Fibroblast of skin of back (primary cell): ENCODE measurements around the gene ACTR5.

ENCODE experiments used
- DNase-seq: peaks from one replicate; pipeline ENCODE4 v3.0.0-alpha.2; 2013

Gene ACTR5

DNA sequence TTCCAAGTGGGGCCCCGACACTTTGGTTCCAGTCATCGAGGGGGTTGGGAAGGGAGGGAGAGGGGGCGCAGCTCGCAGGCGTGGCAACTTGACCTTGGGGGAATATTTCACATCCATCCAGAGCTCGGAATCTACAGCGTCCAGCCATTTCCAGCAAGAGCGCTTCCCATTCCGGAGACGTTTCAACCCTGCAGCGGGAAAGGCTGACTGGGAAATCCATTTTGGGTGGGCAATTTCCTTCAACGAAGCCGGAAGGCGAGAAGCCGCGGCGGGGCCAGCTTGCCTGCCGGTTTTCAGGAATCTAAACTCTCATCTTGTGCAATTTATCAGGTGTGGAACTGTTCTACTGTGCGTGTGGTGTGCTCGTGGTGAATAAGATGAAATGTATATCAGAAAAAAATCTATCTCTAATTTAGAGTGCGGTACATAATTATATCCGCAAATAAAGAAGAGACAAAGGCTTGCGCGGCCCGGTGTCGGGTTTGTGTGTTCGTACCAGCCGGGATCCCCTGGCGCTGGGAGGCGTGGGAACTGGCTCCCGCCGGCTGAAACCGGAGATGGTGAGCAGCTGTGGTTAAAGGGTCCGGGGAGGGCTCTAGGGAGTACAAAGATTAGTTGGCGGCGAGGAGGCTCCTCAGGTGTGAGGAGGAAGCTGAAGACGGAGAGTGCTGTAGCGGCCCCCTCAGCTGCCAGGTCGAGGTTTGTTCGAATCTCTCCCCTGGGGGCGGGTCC lies 19.2 kb upstream of the ACTR5 start:
- no peak for DNase-seq

DNA sequence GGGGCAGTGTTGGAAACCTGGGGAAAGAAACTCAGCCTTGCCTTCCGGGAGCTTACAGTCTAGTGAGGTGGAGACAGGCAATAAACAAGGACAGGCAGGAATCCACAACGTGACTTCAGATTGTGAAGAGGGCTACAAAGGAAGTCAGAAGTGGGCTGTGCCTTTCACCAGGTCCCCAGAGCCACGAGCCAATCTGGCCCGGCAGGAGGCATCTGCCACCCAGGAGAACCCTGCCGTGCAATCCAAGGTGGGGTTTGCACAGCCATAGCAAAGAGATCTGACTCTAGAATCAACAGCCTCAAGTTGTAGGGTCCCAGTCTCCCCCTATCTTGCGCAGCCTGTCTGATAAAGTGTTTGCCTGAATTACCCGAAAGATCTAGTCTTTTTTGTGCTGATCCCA lies 18.5 kb upstream of the ACTR5 start:
- no peak for DNase-seq

DNA sequence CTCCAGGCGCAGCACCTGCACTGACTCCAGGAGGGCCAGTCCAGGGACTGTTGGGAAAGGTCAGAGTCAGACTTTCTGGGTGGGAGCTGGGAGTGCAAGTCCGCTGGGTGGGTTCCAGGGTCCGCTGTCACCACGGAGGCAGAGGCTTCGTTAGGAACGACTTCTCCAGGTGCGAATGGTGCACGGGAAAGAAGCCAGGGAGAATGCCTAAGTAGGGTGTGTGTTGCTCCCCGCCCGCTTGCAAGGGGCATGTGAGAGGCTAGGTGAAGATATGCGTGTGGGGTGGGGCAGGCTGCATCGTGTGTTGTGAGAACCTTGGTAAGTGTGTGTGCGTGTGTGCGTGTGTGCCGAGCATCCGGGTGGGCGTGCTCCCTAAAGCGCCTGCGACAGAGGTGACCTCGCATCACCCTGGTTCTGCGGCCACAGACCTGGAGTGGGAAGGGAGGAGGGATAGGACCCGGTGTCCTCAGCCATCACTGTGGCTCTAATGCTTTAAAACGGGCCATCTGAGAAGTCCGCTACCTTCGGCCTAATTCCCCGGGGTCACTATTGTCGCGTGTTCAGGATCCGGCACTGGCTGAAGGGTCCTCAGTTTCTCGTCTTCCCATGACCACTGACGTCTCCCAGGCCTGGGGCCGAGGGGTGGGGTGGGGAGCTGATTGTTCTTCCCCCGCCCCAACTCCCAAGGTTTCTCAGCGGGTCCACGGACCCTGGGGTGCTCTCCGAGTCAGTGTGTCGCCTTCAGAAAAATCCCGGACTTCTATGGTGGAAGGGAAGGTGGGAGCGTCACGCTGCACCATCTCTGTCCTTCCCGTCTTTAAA lies 17.9 kb upstream of the ACTR5 start:
- DNase-seq = no peak

DNA sequence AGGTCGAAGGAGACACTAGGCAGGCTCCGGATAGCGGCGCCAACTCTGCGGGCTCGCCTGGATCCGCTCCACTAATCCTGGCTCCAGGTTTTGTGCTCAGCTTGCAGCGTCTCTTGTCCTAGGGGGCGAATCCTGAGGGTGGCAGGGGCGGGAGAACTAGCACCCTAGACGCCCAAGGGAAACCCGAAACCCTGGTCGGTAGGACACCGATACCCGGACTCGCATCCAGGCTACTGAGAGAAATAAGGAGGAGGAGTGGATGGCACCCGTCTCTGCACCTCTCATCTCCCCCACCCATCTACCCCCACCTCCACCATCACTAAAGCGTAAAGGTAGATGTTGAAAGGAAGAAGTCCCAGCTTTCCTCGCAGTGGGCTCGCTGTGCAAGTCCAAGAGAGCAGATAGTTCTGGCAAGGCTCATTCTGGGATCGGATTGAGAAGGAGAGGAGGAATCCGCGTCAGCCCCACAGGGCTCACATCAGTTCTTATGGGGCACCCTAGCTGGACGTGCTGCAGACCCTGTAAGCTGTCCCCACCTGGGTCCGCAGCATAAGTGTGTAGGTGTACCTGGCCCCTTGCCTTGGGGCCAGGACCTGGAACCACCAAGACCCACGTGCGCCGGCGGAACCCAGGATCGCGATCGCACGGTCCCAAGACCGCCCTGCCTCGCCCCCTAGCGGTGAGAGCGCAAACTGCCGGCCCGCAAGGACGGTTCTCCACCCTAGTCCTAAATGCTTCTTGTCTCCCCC lies 17.1 kb upstream of the ACTR5 start:
- peak; percentile 56 for DNase-seq

DNA sequence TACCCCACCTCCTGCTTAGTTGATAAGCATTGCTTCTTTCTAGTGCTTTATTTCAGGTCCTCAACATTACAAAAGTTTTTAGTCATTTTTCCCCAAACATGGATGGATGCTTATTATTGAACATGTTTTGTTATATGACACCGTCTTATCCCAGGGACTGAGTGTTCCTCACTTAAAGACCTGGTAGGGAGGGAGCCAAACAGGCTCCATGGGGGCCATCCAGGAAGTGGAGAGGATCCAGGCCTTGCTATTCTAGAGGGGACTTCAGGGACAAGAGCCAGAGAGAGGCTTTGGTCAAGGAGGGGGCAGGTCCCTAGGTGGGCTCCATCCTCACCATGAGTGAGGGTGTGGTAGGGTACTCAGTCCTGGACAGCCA lies 16.5 kb upstream of the ACTR5 start:
- no peak for DNase-seq

DNA sequence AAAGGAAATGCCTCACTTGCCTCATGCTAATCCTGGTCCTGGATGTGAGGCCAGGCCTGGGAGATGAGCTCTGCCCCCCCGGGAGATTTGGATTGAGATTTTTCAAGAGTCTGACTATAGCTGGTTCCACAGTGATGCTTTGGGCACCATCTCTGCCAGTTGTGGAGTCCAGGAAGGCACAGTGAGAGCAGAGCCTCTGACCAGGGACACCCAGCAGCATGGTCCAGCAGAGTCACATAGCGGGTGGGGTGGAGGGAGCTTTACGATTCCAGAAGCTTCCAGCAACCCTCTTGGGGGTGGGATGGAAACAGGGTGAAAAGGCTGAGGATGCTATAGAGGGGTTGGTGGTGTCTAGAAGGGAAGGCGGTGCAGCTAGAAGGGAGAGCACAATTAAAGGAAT lies 15.3 kb upstream of the ACTR5 start:
- DNase-seq = no peak

DNA sequence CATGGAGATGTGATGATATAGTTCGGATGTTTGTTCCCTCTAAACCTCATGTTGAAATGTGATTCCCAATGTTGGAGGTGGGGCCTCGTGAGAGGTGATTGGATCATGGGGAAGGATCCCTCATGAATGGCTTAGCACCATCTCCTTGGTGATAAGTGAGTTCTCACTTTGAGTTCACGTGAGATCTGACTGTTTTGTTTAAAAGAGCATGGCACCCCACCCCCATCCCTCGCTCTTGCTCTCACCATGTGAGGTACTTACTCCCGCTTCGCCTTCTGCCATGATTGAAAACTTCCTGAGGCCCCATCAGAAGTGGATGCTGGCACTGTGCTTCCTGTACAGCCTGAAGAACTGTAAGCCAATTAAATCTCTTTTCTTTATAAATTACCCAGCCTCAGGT lies 13.1 kb upstream of the ACTR5 start:
- DNase-seq = no peak

DNA sequence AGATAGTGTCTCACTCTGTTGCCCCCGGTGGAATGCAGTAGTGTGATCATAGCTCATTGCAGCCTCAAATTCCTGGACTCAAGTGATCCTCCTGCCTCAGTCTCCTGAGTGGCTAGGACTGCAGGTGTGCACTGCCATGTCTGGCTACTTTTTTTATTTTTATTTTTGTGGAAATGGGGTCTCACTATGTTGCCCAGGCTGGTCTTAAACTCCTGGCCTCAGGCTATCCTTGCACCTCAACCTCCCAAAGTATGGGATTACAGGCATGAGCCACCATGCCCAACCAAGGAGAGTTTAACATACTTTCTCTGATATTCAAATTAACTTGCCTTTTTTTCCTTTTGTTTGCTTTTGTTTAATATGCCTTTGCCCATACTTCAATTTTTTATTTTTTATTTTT lies 10.4 kb upstream of the ACTR5 start:
- DNase-seq = no peak

DNA sequence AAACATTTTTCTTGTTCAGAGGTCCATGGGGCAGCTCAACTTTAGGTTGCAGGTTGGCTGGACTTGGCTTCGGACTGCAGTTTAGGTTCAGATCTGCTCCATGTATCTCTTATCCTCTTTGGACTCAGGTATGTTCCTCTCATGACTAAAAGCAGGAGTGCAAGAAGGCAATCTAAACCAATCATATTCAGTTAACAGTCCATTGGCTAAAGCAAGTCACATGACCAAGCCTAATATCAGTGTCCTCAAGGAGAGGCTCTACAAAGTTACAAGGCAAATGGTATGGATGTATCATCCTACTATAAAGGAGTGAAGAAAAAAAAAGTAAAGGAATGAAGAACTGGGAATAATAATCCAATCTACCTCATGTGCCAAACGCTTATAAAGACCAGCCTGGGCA lies 2.5 kb upstream of the ACTR5 start:
- no peak for DNase-seq

DNA sequence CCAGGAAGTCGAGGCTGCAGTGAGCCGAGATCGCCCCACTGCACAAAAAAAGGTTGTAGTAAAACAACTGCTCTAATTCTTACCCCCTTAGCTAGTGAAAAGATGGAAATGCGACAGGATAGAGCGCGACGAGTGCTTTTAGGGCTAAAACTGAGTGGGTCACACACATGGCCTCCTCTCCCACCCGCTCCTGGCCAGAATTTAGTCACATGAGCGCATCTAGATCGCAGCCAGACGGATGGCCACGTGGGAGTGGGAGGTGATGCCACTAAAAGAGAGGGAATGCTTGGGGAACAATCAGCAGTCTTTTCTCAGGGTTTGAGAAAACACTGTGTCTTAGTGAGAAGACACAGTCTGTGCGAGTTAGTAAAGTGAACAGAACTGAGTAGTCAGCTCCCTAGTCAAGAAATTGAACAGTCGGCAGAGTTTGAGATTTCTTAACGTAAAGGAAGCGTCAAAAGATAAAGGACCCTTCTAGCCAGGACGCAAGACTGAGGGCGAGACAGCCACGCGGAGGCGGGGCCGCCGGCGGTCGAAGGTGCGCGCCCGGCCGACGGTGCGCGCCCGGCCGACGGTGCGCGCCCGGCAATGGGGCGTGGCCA lies 664 bp upstream of the ACTR5 start:
- DNase-seq = no peak

DNA sequence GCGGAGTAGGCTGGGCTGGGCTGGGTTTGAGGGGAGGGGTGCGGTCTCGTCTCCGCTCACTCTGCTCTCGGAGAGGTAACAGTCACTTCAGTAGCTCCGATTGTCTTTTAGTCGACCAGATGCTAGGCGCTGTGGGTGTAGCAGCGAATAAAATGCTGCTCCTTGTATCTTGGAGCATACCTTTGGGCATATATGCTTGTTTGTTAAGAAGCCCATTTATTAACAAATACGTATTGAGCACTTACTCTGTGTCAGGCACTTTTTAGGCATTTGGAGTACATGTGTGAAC lies 545 bp downstream of the ACTR5 start:
- DNase-seq = no peak

DNA sequence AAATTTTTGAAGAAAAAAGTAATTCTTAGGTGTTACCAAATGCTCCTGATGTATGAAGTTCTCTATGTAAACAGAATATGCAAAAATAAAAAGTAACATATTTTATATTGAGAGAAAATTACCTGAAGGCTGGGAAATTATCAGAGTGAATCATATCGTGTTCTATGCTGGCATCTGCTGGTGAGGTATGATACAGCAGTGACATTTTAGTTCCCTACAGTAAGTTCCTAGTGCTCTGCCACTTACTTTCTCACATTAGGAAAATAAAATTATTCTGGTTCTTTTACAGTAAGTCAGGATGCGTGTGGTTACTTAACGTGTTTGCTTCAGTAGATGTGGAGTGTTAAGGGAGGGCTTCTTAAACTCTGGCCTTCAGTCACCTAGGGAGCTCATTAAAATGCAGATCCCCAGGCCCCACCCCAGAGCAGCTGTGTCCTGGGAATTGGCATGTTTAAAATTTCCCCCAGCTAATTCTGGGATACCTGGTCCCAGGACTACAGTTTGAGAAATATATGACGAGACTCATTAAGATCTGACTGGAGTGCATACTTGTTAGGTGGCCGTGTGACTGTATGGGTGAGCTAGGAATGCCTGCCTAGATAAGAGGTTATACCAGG lies 3.2 kb downstream of the ACTR5 start:
- peak; percentile 21 for DNase-seq

DNA sequence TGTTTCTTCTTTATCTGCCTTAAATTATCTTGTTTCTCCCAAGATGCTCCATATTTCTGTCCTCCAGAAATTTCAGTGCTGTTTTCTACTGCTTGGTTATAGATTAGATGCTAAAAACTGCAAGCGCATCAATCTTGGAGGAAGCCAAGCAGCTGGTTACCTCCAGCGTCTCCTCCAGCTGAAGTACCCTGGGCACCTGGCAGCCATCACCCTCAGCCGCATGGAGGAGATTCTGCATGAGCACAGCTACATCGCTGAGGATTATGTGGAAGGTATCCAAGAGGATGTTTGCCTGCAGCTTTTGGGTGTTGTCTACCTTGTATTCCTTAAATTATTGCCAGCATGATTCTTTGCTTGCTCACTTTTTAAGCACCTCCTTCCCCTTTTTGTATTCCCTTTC lies 3.8 kb downstream of the ACTR5 start:
- no peak for DNase-seq

DNA sequence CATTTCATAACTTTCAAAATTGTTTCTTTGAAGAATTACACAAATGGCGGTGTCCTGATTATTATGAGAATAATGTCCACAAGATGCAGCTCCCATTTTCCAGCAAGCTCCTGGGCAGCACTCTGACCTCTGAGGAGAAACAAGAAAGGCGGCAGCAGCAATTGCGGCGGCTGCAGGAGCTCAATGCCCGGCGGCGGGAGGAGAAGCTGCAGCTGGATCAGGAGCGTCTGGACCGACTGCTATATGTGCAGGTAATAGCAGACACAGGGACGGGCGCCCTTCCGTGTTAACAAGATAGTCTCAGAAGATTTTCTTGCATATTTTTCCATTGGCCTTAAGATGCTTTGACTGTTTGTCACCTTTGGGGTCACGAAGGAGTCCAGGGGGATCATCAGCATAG lies 6.7 kb downstream of the ACTR5 start:
- no peak for DNase-seq

DNA sequence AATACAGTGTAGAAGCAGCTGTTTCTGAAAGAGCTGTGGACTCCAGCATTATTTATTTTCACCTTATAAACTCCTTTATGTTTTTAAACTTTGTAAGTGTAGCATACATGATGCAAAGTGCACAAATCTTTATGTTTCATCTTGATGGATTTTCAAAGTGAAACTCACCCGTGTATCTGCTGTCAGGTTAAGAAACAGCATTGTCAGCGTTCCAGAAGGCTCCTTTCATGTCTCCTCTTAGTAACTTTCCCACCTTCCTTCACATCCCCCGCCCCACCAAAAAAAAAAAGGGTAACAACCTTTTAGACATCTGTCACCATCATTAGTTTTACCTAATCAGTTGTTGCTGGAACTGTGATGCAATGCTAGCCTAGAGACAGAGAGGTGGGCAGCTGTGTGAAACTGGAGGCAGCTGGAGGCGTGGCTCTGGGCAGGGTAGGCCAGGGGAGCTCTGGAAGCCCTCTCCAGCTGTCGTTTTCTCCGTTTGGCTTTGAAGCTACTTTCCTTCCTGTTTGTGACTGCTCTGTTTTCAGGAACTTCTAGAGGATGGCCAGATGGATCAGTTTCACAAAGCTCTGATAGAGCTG lies 7.2 kb downstream of the ACTR5 start:
- no peak for DNase-seq

DNA sequence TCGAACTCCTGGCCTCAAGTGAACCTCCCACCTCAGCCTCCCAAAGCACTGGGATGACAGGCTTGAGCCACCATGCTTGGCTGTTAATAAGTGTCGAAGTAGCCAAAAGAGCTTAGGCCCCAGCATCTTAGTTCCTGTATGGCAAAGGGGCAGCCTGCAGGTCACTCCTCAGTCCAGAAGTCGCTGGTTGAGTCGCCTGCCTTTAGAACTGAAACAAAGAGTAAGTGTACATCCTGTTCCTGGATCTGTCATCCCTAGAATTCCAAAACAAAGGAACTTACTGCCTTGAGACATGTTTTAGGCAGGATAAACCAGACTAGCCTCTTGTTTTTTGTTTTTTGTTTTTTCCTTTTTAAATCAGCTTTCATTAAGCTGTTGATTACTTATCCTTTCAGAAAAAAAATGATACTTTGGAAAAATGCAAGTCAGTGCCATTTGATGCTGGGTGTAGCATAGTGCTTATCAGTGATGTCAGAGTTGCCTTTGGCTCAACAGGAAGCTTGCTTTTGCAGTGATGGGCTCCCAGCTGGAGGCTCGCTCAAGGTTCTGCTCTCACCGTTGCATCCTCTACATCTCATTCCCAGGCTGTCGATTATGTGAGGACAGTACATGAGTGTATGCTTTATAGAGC lies 9.0 kb downstream of the ACTR5 start:
- no peak for DNase-seq

DNA sequence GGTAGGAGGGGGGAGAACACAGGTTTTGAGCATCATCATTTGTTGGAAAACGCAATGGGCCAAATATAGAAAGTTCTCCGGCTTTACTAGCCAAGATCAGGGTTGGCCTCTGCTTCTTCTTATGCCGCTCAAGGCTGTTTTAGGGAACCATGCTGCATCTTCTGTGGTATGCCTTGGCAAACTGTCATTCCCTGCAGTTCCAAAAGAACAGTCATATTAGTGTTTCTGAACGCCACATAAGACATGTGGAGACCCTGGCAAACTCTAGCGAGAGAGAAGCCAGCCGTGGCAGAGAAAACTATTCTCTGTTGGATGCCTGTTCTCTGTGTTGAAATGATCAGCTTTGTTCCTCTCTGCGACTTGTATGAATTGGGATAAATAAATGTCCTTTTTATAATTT lies 10.8 kb downstream of the ACTR5 start:
- no peak for DNase-seq

DNA sequence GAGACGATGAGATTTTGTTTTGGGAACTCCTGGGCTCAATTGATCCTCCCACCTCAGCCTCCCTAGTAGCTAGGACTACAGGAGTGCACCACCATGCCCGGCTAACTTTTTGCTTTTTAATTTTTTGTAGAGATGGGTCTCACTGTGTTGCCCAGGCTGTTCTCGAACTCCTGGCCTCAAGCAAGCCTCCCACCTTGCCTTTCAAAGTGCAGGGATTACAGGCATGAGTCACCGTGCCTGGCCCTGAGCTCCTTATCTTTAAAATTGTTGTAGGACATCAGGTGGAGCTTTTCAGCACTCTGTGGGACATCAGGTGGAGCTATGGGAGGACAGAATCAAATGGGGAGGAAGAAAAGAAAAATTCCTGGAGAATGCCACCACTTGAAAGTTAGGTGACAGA lies 12.7 kb downstream of the ACTR5 start:
- DNase-seq = no peak

DNA sequence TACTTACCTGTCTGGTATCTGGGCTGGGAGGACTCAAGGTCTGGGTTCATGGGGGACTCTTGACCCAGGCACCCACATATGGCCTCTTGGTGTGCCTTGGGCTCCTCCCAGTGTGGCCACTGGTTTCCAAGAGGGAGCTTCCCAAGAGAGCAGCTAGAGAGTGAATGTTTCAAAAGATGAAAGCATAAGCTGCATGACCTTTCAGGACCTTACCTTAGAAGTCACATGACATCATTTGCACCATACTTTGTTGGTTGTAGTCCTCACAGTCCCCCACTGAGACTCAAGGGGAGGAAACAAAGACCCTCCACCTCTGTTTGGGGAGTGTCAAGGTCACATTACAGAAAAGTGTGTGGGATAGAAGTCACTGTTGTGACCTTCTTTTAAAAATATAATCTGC lies 13.9 kb downstream of the ACTR5 start:
- no peak for DNase-seq

DNA sequence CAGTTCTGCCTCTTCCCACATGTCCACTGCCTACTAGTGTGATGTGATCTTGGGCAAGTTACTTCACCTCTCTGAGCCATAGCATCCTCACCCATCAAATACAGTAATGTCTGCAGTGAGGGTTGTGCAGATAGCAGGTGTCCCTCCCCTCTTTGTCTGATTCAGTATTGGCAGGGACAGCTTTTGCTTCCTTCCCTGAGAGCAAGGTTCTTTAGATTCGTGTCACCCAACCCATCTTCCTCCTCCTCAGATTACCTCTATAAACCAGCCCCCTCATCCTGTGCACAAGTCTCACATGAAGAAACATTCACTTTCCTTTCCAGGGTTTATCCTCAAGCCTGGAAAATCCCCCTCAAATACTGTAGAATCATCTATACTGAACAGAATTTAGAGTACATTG lies 15.4 kb downstream of the ACTR5 start:
- DNase-seq = no peak

DNA sequence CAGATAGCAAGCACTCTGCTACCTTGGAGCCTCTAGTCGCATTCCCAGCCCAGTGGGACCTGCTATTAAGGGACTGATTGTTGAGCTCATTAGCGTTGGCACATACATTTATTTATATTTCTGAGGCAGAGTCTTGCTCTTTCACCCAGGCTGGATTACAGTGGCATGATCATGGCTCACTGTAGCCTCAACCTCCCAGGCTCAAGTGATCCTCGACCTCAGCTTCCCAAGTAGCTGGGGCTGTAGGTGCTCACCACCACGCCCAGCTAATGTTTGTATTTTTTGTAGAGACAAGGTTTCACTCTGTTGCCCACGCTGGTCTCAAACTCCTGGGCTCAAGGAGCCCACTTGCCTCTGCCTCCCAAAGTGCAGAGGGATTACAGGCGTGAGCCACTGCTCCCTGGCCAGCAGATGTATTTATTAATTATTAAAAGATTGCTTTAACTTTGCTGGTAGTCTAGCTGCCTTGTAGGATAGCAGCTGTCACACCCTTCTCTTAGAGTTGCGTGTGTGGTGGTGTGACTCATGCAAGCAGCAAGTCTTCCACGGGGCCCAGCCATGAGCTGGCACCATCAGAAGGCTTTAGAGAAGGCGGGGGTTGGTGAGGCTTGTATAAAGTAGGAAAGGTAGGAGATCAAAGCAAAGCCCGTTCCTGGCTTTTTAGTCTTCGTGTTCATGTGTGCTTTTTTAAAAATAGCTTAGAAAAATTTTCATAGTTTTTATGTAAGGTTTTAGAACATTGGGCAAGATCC lies 16.5 kb downstream of the ACTR5 start:
- peak; percentile 88 for DNase-seq
